ENCODE results near the gene FOXP4. TPM values are rescaled to one million over a fixed set of nuclear protein-coding genes. Genes with fewer than 3 reads are reported as not detected.

FOXP4 gene
- polyA plus RNA-seq, 1 experiment, result 1.9 TPM

GRCh38 chr6:41558033-41558807 is 12.0 kb downstream of the FOXP4 start:
- POLR2A ChIA-PET, result no interaction called here
- Histone ChIP-seq H3K9me3 (ENCODE audit: control insufficient read depth, insufficient read depth, low read length) (peaks cover 2% of the 10 kb centered on the region; the same call in 1 of the 2 replicates), H3K27ac (ENCODE audit: low read depth, low read length) (no peak overlapping the region), H3K4me3 (ENCODE audit: low read depth, low read length) (no peak overlapping the region), H3K27me3 (ENCODE audit: control insufficient read depth, insufficient read depth, low read length) (no peaks in the 10 kb centered on the region)
- CTCF ChIA-PET, result no interaction called here
- DNase-seq (ENCODE audit: low read depth, low spot score), result no peak
- no peak for TF ChIP-seq CTCF (IDR thresholded peaks at IDR 0.05; ENCODE audit: low read depth, low read length)

GRCh38 chr6:41559655-41560427 is 13.7 kb downstream of the FOXP4 start:
- no peak for DNase-seq (ENCODE audit: low read depth, low spot score)
- Histone ChIP-seq H3K27ac (ENCODE audit: low read depth, low read length) (no peak overlapping the region), H3K4me3 (ENCODE audit: low read depth, low read length) (no peak overlapping the region), H3K9me3 (ENCODE audit: control insufficient read depth, insufficient read depth, low read length) (peaks cover 2% of the 10 kb centered on the region; the same call in 1 of the 2 replicates), H3K27me3 (ENCODE audit: control insufficient read depth, insufficient read depth, low read length) (no peaks in the 10 kb centered on the region)
- POLR2A ChIA-PET, result no interaction called here
- CTCF ChIA-PET, result no interaction called here
- TF ChIP-seq CTCF (IDR thresholded peaks at IDR 0.05; ENCODE audit: low read depth, low read length), result no peak

GRCh38 chr6:41560431-41561192 is 14.4 kb downstream of the FOXP4 start:
- no peak for TF ChIP-seq CTCF (IDR thresholded peaks at IDR 0.05; ENCODE audit: low read depth, low read length)
- ChIA-PET POLR2A (no interaction called here), CTCF (no interaction called here)
- H3K27me3 ChIP-seq (ENCODE audit: control insufficient read depth, insufficient read depth, low read length), result no peaks in the 10 kb centered on the region
- no peak for DNase-seq (ENCODE audit: low read depth, low spot score)
- no peak overlapping the region for H3K27ac ChIP-seq (ENCODE audit: low read depth, low read length)
- peaks cover 2% of the 10 kb centered on the region; the same call in 1 of the 2 replicates for H3K9me3 ChIP-seq (ENCODE audit: control insufficient read depth, insufficient read depth, low read length)
- no peak overlapping the region for H3K4me3 ChIP-seq (ENCODE audit: low read depth, low read length)

GRCh38 chr6:41561416-41561815 is 15.2 kb downstream of the FOXP4 start:
- Histone ChIP-seq H3K9me3 (ENCODE audit: control insufficient read depth, insufficient read depth, low read length) (peaks cover 2% of the 10 kb centered on the region; the same call in 1 of the 2 replicates), H3K27me3 (ENCODE audit: control insufficient read depth, insufficient read depth, low read length) (no peaks in the 10 kb centered on the region), H3K27ac (ENCODE audit: low read depth, low read length) (no peak overlapping the region), H3K4me3 (ENCODE audit: low read depth, low read length) (no peak overlapping the region)
- no peak for TF ChIP-seq CTCF (IDR thresholded peaks at IDR 0.05; ENCODE audit: low read depth, low read length)
- ChIA-PET CTCF (no interaction called here), POLR2A (no interaction called here)
- no peak for DNase-seq (ENCODE audit: low read depth, low spot score)
